NCI-H1436 treated with DMSO at 0.1 percent for 48 hours (cell line): ENCODE data around the gene FRS2.

Experiments
- DNase-seq: peaks from one replicate; lab custom pipeline; 2025; lab: John Stamatoyannopoulos, UW

The FRS2 gene

GRCh38 chr12:69466867-69467266, 3.3 kb upstream of the FRS2 start:
- no peak for DNase-seq

- no peak for DNase-seq
These were observed 2.8 kb upstream of the FRS2 start for GRCh38 chr12:69467366-69467765.

- DNase-seq = no peak
These were observed 1.8 kb upstream of the FRS2 start for GRCh38 chr12:69468237-69469026.

GRCh38 chr12:69469854-69470188, 367 bp upstream of the FRS2 start:
- no peak for DNase-seq

GRCh38 chr12:69471076-69471430, 865 bp downstream of the FRS2 start:
- no peak for DNase-seq

GRCh38 chr12:69471667-69472385, 1.6 kb downstream of the FRS2 start:
- no peak for DNase-seq

GRCh38 chr12:69473262-69473661, 3.1 kb downstream of the FRS2 start:
- no peak for DNase-seq

GRCh38 chr12:69474456-69474855, 4.3 kb downstream of the FRS2 start:
- DNase-seq = no peak

- no peak for DNase-seq
These were observed 5.2 kb downstream of the FRS2 start for GRCh38 chr12:69475237-69475975.

- peak; percentile 58 for DNase-seq
These were observed 6.3 kb downstream of the FRS2 start for GRCh38 chr12:69476276-69477017.

- no peak for DNase-seq
These were observed 9.5 kb downstream of the FRS2 start for GRCh38 chr12:69479675-69480074.

- DNase-seq = no peak
These were observed 10.5 kb downstream of the FRS2 start for GRCh38 chr12:69480698-69481097.

GRCh38 chr12:69481133-69481532, 10.9 kb downstream of the FRS2 start:
- no peak for DNase-seq

- no peak for DNase-seq
These were observed 13.5 kb downstream of the FRS2 start for GRCh38 chr12:69483700-69484099.

- DNase-seq = no peak
These were observed 14.2 kb downstream of the FRS2 start for GRCh38 chr12:69484428-69484827.

GRCh38 chr12:69490920-69491643, 20.9 kb downstream of the FRS2 start:
- no peak for DNase-seq

- DNase-seq = no peak
These were observed 22.6 kb downstream of the FRS2 start for GRCh38 chr12:69492739-69493138.

GRCh38 chr12:69495071-69495470, 24.9 kb downstream of the FRS2 start:
- no peak for DNase-seq

- DNase-seq = no peak
These were observed 27.3 kb downstream of the FRS2 start for GRCh38 chr12:69497308-69498026.

- DNase-seq = no peak
These were observed 30.4 kb downstream of the FRS2 start for GRCh38 chr12:69500631-69501030.
